H1 (cell line): ENCODE data around the gene CDK2. TPM values are rescaled to one million over a fixed set of nuclear protein-coding genes. Genes with fewer than 3 reads are reported as not detected.

Source experiments
- CTCF ChIA-PET: fragments of 300-600 bp; sonication (Branson Sonifier 250); formaldehyde crosslinking; loops from one replicate; lab custom pipeline; 2021; ENCODE audit not compliant: partially characterized antibody; lab: Charles Lee
- POLR2A ChIA-PET: fragments of 300-600 bp; sonication (Branson Sonifier 250); formaldehyde crosslinking; loops from one replicate; lab custom pipeline; 2021; ENCODE audit warnings: inconsistent platforms; ENCODE audit not compliant: partially characterized antibody; lab: Charles Lee
- DNase-seq, 2 experiments: peaks; one replicate each; pipeline versions ENCODE4 v3.0.0 to v3.0.0-alpha.2; 2010 to 2022; ENCODE audit warnings: low spot score in 2 of 2, low read depth in 1 of 2, mixed read lengths in 1 of 2
- FAIRE-seq: peaks from 2 replicates; lab custom pipeline; 2011; peaks lifted over from hg19 to GRCh38; lab: Jason Lieb, UNC
- H2AFZ ChIP-seq: 2 replicates; pipeline ENCODE4 v1.8.1; 2012; ENCODE audit warnings: low read length, inconsistent platforms
- H2AK5ac ChIP-seq: 2 replicates; pipeline ENCODE4 v1.6.1; 2013; ENCODE audit warnings: low read depth, low read length
- H2BK120ac ChIP-seq: replicated peaks from 2 replicates; pipeline ENCODE3; 2013; ENCODE audit warnings: low read depth, low read length, inconsistent platforms
- H2BK12ac ChIP-seq: 2 replicates; pipeline ENCODE4 v1.6.1; 2013; ENCODE audit warnings: low read depth, low read length
- H2BK15ac ChIP-seq: 2 replicates; pipeline ENCODE4 v1.6.1; 2013; ENCODE audit warnings: low read length
- H2BK20ac ChIP-seq: 2 replicates; pipeline ENCODE4 v1.6.1; 2013; ENCODE audit warnings: low read length
- H2BK5ac ChIP-seq: 2 replicates; pipeline ENCODE4 v1.6.1; 2013; ENCODE audit warnings: low read depth, low read length
- H3K14ac ChIP-seq: 2 replicates; pipeline ENCODE4 v1.6.1; 2013; ENCODE audit warnings: inconsistent platforms; ENCODE audit not compliant: insufficient read length
- H3K18ac ChIP-seq: 2 replicates; pipeline ENCODE4 v1.6.1; 2013; ENCODE audit warnings: low read length; ENCODE audit errors: extremely low read depth
- H3K23ac ChIP-seq: 2 replicates; pipeline ENCODE4 v1.6.1; 2013; ENCODE audit warnings: inconsistent platforms; ENCODE audit not compliant: insufficient read length
- H3K23me2 ChIP-seq: 2 replicates; pipeline ENCODE4 v1.6.1; 2013; ENCODE audit warnings: low read depth, low read length
- H3K27ac ChIP-seq: 2 replicates; pipeline ENCODE4 v1.6.1; 2011; ENCODE audit warnings: low read depth, low read length, inconsistent platforms
- H3K27me3 ChIP-seq, 4 experiments: replicated peaks in 1 of 4; 1 replicate in 1 of 4; 2 replicates in 3 of 4; pipeline versions ENCODE4 v1.6.1 to v1.8.1; 2011 to 2013; ENCODE audit warnings: low read length in 3 of 4, mild to moderate bottlenecking in 3 of 4, inconsistent platforms in 2 of 4, mixed read lengths in 2 of 4, moderate library complexity in 1 of 4; ENCODE audit not compliant: control insufficient read depth in 3 of 4, insufficient read depth in 3 of 4; ENCODE audit errors: extremely low read depth in 1 of 4
- H3K36me3 ChIP-seq, 4 experiments: 2 replicates each; pipeline versions ENCODE4 v1.6.1 to v1.8.1; 2011 to 2013; ENCODE audit warnings: mild to moderate bottlenecking in 4 of 4, low read length in 3 of 4, moderate library complexity in 2 of 4, control low read depth in 1 of 4, inconsistent platforms in 1 of 4; ENCODE audit not compliant: insufficient read depth in 4 of 4, control insufficient read depth in 2 of 4
- H3K4ac ChIP-seq: replicated peaks from 2 replicates; pipeline ENCODE3; 2013; ENCODE audit warnings: low read length, low read depth, mixed read lengths, inconsistent platforms; ENCODE audit not compliant: insufficient read length
- H3K4me1 ChIP-seq, 4 experiments: replicated peaks in 1 of 4; 1 replicate in 1 of 4; 2 replicates in 3 of 4; pipeline versions ENCODE4 v1.6.1 to v1.8.1; 2011 to 2013; ENCODE audit warnings: low read length in 3 of 4, inconsistent platforms in 2 of 4, mixed read lengths in 1 of 4; ENCODE audit not compliant: insufficient read depth in 4 of 4, control insufficient read depth in 3 of 4
- H3K4me2 ChIP-seq, 2 experiments: 2 replicates each; pipeline versions ENCODE4 v1.6.1 to v1.8.1; 2011 to 2013; ENCODE audit warnings: low read depth in 2 of 2, low read length in 2 of 2, control low read depth in 1 of 2, inconsistent platforms in 1 of 2, mild to moderate bottlenecking in 1 of 2; ENCODE audit not compliant: insufficient read depth in 1 of 2
- H3K4me3 ChIP-seq, 4 experiments: fragments of 200-600, 300-600 bp in 1 of 4; sonication (generic), shearing (Covaris generic), sonication (Bioruptor Twin) in 1 of 4; 2 replicates each; pipeline versions ENCODE4 v1.5.1 to v1.8.1; 2011 to 2016; ENCODE audit warnings: low read length in 4 of 4, low read depth in 3 of 4, control low read depth in 2 of 4, inconsistent platforms in 2 of 4, mild to moderate bottlenecking in 2 of 4, mixed read lengths in 1 of 4, moderate library complexity in 1 of 4; ENCODE audit not compliant: insufficient read depth in 2 of 4; ENCODE audit errors: extremely low read depth in 1 of 4
- H3K56ac ChIP-seq: replicated peaks from 2 replicates; pipeline ENCODE3; 2013; ENCODE audit warnings: low read depth, mild to moderate bottlenecking, mixed read lengths, low read length, inconsistent platforms; ENCODE audit not compliant: insufficient read length
- H3K79me1 ChIP-seq: 2 replicates; pipeline ENCODE4 v1.6.1; 2013; ENCODE audit warnings: low read depth, low read length, control low read depth
- H3K79me2 ChIP-seq, 2 experiments: 2 replicates each; pipeline versions ENCODE4 v1.6.1 to v1.8.1; 2012 to 2013; ENCODE audit warnings: low read length in 2 of 2, mild to moderate bottlenecking in 2 of 2, inconsistent platforms in 1 of 2; ENCODE audit not compliant: insufficient read depth in 2 of 2, control insufficient read depth in 1 of 2
- H3K9ac ChIP-seq, 4 experiments: replicated peaks in 1 of 4; 1 replicate in 1 of 4; 2 replicates in 3 of 4; pipeline versions ENCODE4 v1.6.1 to v1.8.1; 2011 to 2013; ENCODE audit warnings: low read depth in 3 of 4, low read length in 3 of 4, control low read depth in 2 of 4, mild to moderate bottlenecking in 2 of 4, moderate library complexity in 2 of 4, inconsistent platforms in 1 of 4; ENCODE audit errors: extremely low read depth in 1 of 4
- H3K9me3 ChIP-seq, 2 experiments: 2 replicates each; pipeline versions ENCODE4 v1.6.1 to v1.8.1; 2012 to 2013; ENCODE audit warnings: mild to moderate bottlenecking in 2 of 2, moderate library complexity in 2 of 2, control low read depth in 1 of 2, inconsistent platforms in 1 of 2, low read depth in 1 of 2, low read length in 1 of 2, mixed read lengths in 1 of 2; ENCODE audit not compliant: insufficient read depth in 2 of 2
- H4K20me1 ChIP-seq, 2 experiments: replicated peaks in 1 of 2; 2 replicates each; pipeline versions ENCODE3 to v1.8.1; 2011 to 2013; ENCODE audit warnings: inconsistent platforms in 2 of 2, low read length in 2 of 2, mild to moderate bottlenecking in 1 of 2; ENCODE audit not compliant: insufficient read depth in 2 of 2, control insufficient read depth in 1 of 2
- H4K5ac ChIP-seq: 2 replicates; pipeline ENCODE4 v1.6.1; 2013; ENCODE audit warnings: low read length, low read depth, mixed read lengths, inconsistent platforms; ENCODE audit not compliant: insufficient read length
- H4K8ac ChIP-seq: 2 replicates; pipeline ENCODE4 v1.8.0; 2013; ENCODE audit warnings: mild to moderate bottlenecking, moderate library complexity, low read length, inconsistent platforms; ENCODE audit not compliant: insufficient read depth; ENCODE audit errors: extremely low read depth
- H4K91ac ChIP-seq: replicated peaks from 2 replicates; pipeline ENCODE3; 2013; ENCODE audit warnings: low read length, mixed read lengths, inconsistent platforms; ENCODE audit not compliant: insufficient read length
- HDAC2 ChIP-seq, 2 experiments: fragments of 300-600 bp in 1 of 2; sonication (generic) in 1 of 2; IDR thresholded peaks; 2 replicates each; pipeline ENCODE4 v1.6.1; 2011 to 2012; ENCODE audit warnings: low read depth in 2 of 2, low read length in 2 of 2, mild to moderate bottlenecking in 2 of 2, moderate library complexity in 2 of 2, borderline replicate concordance in 1 of 2, inconsistent platforms in 1 of 2
- JUN ChIP-seq: IDR thresholded peaks from 2 replicates; pipeline ENCODE4 v1.6.1; 2011; ENCODE audit warnings: low read depth, mild to moderate bottlenecking, improper control_type of control experiment, low read length
- WGBS, 2 experiments: shearing (Covaris generic) in 1 of 2; methylation state at CpG; one replicate each; pipeline versions ENCODE4 v1.1.6 to v1.1.7; 2013 to 2015; ENCODE audit warnings: low lambda C conversion rate in 2 of 2, mixed read lengths in 2 of 2, inconsistent platforms in 1 of 2, low coverage in 1 of 2, missing lambda C conversion rate in 1 of 2; ENCODE audit not compliant: insufficient replicate concordance in 2 of 2, insufficient coverage in 1 of 2, insufficient read length in 1 of 2; ENCODE audit errors: extremely low coverage in 1 of 2, missing lambda C conversion rate in 1 of 2; 5-methylcytosine and 5-hydroxymethylcytosine counted together
- polyA plus RNA-seq, 7 experiments: library from polyadenylated mRNA; depleted of rRNA in 3 of 7; stranded (reverse) in 5 of 7; unstranded in 2 of 7; fragments of >200 nt in 5 of 7; fragments of 200-250 nt in 2 of 7; gene quantifications; 1 replicate in 5 of 7; 2 replicates in 1 of 7; 4 replicates in 1 of 7; pipeline versions ENCODE4 v1.2.1 to v1.2.3, GENCODE V29; 2011 to 2013; ENCODE audit warnings: missing spikeins in 2 of 7, mixed read lengths in 2 of 7
- total RNA-seq: library from RNA; stranded (reverse); fragmentation: NEBNext Ultra II Directional; extraction: Animal tissue kit (Norgen Biotek cat#: 25700); gene quantifications from 2 replicates; pipeline ENCODE4 v1.2.1, GENCODE V29; 2021

The CDK2 gene
- total and polyA plus RNA-seq, 2 of the 8 experiments (the other 6 are each of a cell fraction or from before 2014, with no cell fraction given): 39.4 to 42.5 TPM

GRCh38 chr12:55935738-55936151, 30.9 kb upstream of the CDK2 start:
- no peak overlapping the region for H4K8ac ChIP-seq
- peaks cover 13% of the 10 kb centered on the region; the same call in 1 of the 2 replicates for H3K23me2 ChIP-seq
- POLR2A ChIA-PET: interaction anchor here (1.4 to 2.2 kb wide), 2 partner anchors 8 to 9 kb away, joined by 7 to 9 read pairs; partner anchors contain the start of gene PYM1
- no peak overlapping the region for H3K56ac ChIP-seq
- H4K91ac ChIP-seq: no peak overlapping the region
- H2BK15ac ChIP-seq: no peak overlapping the region
- H3K4me1 ChIP-seq: peaks cover 4 to 23% (median 11%) of the 10 kb centered on the region in 4 experiments; a peak in 6 of 7 replicates
- DNase-seq (no peak), FAIRE-seq (no peak)
- no peak overlapping the region for H3K9ac ChIP-seq
- no peak overlapping the region for H3K4ac ChIP-seq
- H2BK120ac ChIP-seq: no peak overlapping the region
- no peak overlapping the region for H3K18ac ChIP-seq
- WGBS, 2 experiments: 72% methylated on average over 26 of the region's 26 CpGs; no CpG with 5 or more reads in 1 of the 2 experiments
- H3K27ac ChIP-seq: no peak overlapping the region
- no peaks in the 10 kb centered on the region for H3K9me3 ChIP-seq
- no peak overlapping the region for H3K14ac ChIP-seq
- H2AK5ac ChIP-seq: no peak overlapping the region
- H3K27me3 ChIP-seq: peaks cover 0 to 21% (median 14%) of the 10 kb centered on the region in 4 experiments; a peak in 6 of 7 replicates
- no peaks in the 10 kb centered on the region for H3K36me3 ChIP-seq
- H2BK5ac ChIP-seq: no peak overlapping the region
- CTCF ChIA-PET: interaction anchor here (0.5 to 7.9 kb wide), 14 partner anchors 8 to 198 kb away, joined by 3 to 71 read pairs (median 4); partner anchors contain the start of genes DGKA, ORMDL2, PYM1 and SARNP
- H4K20me1 ChIP-seq: no peaks in the 10 kb centered on the region
- no peaks in the 10 kb centered on the region for H3K79me1 ChIP-seq
- H2BK20ac ChIP-seq: no peak overlapping the region
- no peak overlapping the region for H4K5ac ChIP-seq
- no peak overlapping the region for H2BK12ac ChIP-seq
- no peaks in the 10 kb centered on the region for H3K79me2 ChIP-seq
- peak overlapping the region in 1 of 2 experiments; percentile 16; a peak in 2 of 4 replicates for H3K4me2 ChIP-seq
- no peak overlapping the region for H2AFZ ChIP-seq
- peak overlapping the region in 1 of 4 experiments; percentile 0; a peak in 1 of 8 replicates for H3K4me3 ChIP-seq
- H3K23ac ChIP-seq: no peak overlapping the region
- TF ChIP-seq HDAC2 (IDR thresholded peaks at IDR 0.05; ENCODE audit: borderline replicate concordance in 1 of 2, low read depth in 2 of 2, low read length in 2 of 2) (no peak), JUN (no peak)
